Measurements from ENCODE around the gene SCUBE1. TPM values are rescaled to one million over a fixed set of nuclear protein-coding genes. Genes with fewer than 3 reads are reported as not detected.

The SCUBE1 gene
- total and polyA plus RNA-seq, 10 of the 15 experiments (the other 5 are each of a cell fraction or from before 2014, with no cell fraction given): not detected

DNA sequence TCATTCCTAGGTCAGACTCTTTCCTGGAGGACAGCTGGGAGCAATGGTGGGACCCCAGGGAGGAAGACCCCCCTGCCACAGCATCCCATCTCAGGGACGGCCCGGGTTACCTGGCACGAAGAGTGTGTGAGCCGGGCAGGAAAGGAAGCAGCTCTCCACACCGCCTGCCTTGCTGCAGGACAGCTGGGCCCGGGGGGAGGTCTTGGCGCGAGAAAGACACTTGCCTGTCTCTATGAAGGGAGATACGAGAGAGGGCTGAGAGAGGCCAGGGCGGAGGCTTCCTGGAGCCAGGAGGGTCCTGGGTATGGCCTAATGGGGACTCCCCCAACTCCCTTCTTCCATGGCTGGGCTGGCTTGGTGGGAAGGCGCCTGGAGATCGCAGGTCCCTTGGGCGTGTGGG is 120.2 kb downstream of the SCUBE1 start:
- Histone ChIP-seq H3K79me2 (ENCODE audit: control insufficient read depth, insufficient read depth, low read length) (no peaks in the 10 kb centered on the region), H3K4me2 (ENCODE audit: control insufficient read depth, insufficient read depth) (no peak overlapping the region), H2AFZ (ENCODE audit: control insufficient read depth, low read depth, low read length) (no peak overlapping the region), H3K36me3 (ENCODE audit: control insufficient read depth in 2 of 2, insufficient read depth in 2 of 2, low read length in 1 of 2) (no peaks in the 10 kb centered on the region), H4K20me1 (ENCODE audit: control insufficient read depth, insufficient read depth) (no peaks in the 10 kb centered on the region), H3K9me3 (replicated peaks; ENCODE audit: control insufficient read depth, insufficient read depth, low read length) (no peaks in the 10 kb centered on the region), H3K9ac (ENCODE audit: control insufficient read depth, insufficient read depth, low read length) (no peak overlapping the region), H3K4me3 (no peak overlapping the region), H3K27me3 (replicated peaks in 1 of 2; ENCODE audit: control insufficient read depth in 2 of 2, insufficient read depth in 2 of 2, low read length in 1 of 2) (peaks cover 0 to 4% of the 10 kb centered on the region in 2 experiments; a peak in 2 of 4 replicates), H3K27ac (ENCODE audit: control insufficient read depth, insufficient read depth) (no peak overlapping the region), H3K4me1 (ENCODE audit: control insufficient read depth, insufficient read depth, low read length) (no peaks in the 10 kb centered on the region)
- no TSS peak for BruUV-seq (replicated peaks)
- DNase-seq (ENCODE audit: low read depth, low spot score) (no peak), ATAC-seq (no peak), FAIRE-seq (no peak)
- CTCF ChIA-PET: no interaction called here
- no peak for TF ChIP-seq MEF2B (IDR thresholded peaks at IDR 0.05; ENCODE audit: partially characterized antibody, poor library complexity, severe bottlenecking)
- TF ChIP-seq POLR2AphosphoS5 (IDR thresholded peaks at IDR 0.05; ENCODE audit: low read length): no peak
- TF ChIP-seq JUNB (IDR thresholded peaks at IDR 0.05): no peak
- TF ChIP-seq MYC (IDR thresholded peaks at IDR 0.05; ENCODE audit: insufficient read depth, insufficient read length, insufficient replicate concordance, low read length, severe bottlenecking): no peak
- TF ChIP-seq, protein P1, sequence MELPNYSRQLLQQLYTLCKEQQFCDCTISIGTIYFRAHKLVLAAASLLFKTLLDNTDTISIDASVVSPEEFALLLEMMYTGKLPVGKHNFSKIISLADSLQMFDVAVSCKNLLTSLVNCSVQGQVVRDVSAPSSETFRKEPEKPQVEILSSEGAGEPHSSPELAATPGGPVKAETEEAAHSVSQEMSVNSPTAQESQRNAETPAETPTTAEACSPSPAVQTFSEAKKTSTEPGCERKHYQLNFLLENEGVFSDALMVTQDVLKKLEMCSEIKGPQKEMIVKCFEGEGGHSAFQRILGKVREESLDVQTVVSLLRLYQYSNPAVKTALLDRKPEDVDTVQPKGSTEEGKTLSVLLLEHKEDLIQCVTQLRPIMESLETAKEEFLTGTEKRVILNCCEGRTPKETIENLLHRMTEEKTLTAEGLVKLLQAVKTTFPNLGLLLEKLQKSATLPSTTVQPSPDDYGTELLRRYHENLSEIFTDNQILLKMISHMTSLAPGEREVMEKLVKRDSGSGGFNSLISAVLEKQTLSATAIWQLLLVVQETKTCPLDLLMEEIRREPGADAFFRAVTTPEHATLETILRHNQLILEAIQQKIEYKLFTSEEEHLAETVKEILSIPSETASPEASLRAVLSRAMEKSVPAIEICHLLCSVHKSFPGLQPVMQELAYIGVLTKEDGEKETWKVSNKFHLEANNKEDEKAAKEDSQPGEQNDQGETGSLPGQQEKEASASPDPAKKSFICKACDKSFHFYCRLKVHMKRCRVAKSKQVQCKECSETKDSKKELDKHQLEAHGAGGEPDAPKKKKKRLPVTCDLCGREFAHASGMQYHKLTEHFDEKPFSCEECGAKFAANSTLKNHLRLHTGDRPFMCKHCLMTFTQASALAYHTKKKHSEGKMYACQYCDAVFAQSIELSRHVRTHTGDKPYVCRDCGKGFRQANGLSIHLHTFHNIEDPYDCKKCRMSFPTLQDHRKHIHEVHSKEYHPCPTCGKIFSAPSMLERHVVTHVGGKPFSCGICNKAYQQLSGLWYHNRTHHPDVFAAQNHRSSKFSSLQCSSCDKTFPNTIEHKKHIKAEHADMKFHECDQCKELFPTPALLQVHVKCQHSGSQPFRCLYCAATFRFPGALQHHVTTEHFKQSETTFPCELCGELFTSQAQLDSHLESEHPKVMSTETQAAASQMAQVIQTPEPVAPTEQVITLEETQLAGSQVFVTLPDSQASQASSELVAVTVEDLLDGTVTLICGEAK (IDR thresholded peaks at IDR 0.05; ENCODE audit: borderline replicate concordance): no peak
- no peak for TF ChIP-seq ATF7 (IDR thresholded peaks at IDR 0.05; ENCODE audit: low read depth)
- no peak for TF ChIP-seq ZNF207 (IDR thresholded peaks at IDR 0.05; ENCODE audit: borderline replicate concordance)
- no peak for TF ChIP-seq SMARCA5 (IDR thresholded peaks at IDR 0.05)
- TF ChIP-seq KAT2A (conservative IDR thresholded peaks at IDR 0.05; ENCODE audit: control insufficient read depth, low read depth, low read length): no peak
- TF ChIP-seq NFYA (IDR thresholded peaks at IDR 0.05; ENCODE audit: borderline replicate concordance, low read depth, low read length): no peak
- TF ChIP-seq PAX8 (IDR thresholded peaks at IDR 0.05): no peak
- TF ChIP-seq HDAC2 (IDR thresholded peaks at IDR 0.05): no peak
- SMC1A ChIA-PET (ENCODE audit: uncharacterized antibody, unreplicated experiment): no interaction called here
- in situ Hi-C loops (cut with MboI) (no loop called here), intact Hi-C loops (cut with micrococcal nuclease; ENCODE audit: unreplicated experiment) (no loop called here)
- 54% methylated on average over 13 of the region's 13 CpGs for WGBS (ENCODE audit: insufficient coverage, insufficient replicate concordance, low lambda C conversion rate, missing lambda C conversion rate)
- RAD21 ChIA-PET (ENCODE audit: unreplicated experiment): no interaction called here
- POLR2A ChIA-PET: no interaction called here

Measured in GM12878 (cell line).